Suppressor macrophage (primary cell): ENCODE data around the gene LDAH.
A peak's percentile ranks its signal among the peaks of the same experiment; 100 is the strongest.

ENCODE experiments used
- DNase-seq, 4 experiments: peaks; one replicate each; pipeline ENCODE4 v3.0.0-alpha.2; 2020 to 2022

The LDAH gene

DNA sequence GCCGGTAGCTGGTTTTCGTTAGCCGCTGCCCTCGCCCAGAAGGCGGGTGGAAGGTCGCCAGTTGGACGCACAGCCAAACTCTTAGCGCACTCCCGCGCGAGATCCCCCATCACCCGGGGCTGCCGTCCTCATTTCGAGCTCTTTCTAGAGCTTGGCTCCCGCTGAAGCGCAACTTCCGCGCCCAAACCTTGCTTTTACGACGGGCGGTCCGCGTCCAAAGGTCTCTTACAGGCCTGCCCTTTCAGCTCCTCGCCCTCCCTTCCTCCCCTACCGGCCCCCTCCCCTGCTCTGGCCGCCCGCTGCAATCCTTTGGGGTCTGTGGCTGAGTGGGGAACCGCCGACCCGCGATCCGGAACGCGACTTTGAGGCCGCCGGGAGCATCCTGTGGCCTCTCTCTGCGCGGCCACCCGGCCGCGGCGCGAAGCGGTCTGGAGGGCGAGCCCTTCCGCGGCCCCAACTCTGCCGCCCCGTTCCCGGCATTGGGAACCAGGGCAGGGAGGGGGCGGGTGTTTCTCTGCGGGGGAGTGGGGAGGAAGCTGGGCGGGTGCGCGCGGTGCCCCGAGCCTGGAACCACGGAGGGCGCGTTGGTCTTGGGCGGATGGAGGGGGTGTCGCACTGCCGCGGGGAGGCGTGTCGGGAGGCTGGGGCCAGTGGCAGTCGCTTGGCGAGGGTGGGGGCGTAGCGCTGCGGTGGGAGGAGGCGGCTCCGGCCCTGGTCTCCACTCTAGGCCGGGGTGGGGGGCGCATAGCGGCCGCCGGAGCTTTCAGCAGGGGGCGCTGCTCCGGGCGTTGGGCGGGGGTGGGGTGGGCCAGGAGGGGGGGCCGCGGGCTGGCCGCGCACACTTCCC lies 156.4 kb downstream of the LDAH start, which contains the start of gene GDF7:
Gene GDF7 (plus strand): TSS at position 841 of the 847 bp plus-strand sequence. CDS start 96 bp downstream, outside the sequence.
- DNase-seq: peak in 2 of 4 experiments; percentile 23 to 38

DNA sequence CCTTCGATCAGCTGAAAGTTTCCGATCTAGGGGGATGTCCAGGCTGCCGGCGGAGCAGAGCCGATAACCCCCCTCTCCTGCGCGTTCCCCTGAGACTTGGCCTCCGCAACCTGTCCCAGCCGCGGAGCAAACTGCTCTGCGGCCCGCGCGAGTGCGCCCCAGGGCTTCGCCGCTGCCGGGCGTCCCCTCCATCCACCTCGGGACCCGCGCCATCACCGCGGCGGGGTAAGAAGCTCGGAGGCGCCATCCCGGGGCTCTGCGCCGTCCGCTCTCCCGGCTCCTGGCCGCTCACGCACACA lies 156.9 kb downstream of the LDAH start:
- DNase-seq: no peak

DNA sequence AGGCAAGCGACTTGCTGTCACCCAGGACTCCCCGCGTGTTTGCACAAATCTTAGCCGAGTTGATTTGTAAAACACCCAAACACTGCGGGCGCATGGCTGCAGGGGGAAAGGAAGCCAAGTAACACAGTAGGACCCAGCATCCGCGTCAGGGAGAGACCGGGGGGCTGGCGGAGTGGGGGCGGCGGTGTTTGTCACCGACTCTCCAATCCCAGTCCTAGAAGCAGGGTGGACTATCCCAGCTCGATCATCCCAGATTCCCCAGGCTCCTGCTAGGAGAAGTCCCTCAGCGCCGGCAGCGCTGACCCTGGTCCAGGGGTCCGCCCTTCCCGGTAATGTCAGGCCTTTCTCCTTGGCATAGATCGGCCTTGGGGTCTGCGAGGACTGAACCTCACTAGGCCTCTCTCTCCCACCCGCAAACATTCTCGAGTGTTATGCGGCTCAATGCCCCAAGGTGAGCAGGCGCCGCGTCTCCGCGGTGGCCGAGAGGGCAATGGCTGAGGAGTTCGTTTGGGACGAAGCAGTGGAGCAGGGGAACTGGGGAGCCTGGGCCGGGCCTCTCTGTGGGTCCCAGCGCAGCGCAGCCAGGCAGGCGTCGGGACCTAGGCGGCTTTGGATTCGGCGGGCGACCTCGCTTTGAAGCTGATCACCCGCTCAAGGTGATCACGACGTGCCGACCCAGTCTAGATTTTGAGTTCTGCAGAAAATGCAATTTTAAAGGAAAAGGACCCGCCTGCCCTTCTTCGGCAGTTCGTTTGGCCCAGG lies 157.5 kb downstream of the LDAH start:
- DNase-seq: no peak

DNA sequence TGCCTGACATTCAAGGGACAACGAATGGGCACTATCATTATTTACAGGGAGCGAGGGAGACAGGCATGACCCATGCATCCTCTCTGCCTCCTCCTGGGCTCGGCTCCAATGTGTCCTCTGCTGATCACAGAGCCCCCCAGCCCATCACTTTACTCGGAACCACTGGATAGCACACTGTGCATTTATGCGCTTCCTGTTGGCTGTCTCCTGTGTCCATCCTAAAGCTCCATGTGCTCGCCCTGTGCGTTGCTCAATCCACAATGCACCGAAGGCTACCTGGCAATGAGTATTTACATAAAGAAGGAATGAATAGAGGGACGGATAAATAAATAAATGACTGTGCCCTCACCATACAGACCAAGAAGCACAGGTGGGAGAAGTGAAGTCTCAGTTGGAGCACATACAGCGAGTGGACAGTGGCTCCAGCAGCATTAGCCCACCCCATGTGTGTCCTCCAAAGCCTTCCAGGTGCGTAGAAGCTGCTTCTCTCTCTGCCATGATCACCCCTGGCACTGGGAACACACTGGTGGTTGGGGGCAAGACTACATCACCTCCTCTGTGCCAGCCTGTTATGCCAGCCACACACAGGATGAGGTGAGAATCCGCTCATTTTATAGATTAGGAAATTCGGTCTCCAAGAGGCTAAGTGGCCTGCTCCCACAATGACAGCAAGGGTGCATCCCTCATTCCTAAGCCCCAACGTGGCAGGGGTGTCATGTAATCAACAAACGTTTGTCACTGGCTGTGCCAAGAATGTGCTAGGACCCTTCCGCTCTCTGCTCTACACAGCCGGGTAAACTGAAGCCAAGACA lies 158.3 kb downstream of the LDAH start:
- DNase-seq: no peak

DNA sequence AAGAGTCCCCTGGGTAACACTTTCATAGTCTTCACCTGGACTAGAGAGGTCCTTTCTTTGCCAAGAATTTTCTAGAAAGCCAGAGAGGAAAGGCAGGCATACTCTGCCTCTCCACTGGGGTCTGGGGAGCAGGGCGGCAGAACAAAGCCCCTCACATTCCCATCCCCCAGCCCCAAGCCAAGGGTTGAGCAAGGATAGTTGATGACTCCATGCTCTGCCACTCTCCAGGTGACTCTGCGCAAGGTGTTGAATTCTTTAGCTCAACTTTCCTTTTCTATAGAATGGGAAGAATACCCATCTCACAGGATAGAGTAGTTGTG lies 158.9 kb downstream of the LDAH start:
- no peak for DNase-seq

DNA sequence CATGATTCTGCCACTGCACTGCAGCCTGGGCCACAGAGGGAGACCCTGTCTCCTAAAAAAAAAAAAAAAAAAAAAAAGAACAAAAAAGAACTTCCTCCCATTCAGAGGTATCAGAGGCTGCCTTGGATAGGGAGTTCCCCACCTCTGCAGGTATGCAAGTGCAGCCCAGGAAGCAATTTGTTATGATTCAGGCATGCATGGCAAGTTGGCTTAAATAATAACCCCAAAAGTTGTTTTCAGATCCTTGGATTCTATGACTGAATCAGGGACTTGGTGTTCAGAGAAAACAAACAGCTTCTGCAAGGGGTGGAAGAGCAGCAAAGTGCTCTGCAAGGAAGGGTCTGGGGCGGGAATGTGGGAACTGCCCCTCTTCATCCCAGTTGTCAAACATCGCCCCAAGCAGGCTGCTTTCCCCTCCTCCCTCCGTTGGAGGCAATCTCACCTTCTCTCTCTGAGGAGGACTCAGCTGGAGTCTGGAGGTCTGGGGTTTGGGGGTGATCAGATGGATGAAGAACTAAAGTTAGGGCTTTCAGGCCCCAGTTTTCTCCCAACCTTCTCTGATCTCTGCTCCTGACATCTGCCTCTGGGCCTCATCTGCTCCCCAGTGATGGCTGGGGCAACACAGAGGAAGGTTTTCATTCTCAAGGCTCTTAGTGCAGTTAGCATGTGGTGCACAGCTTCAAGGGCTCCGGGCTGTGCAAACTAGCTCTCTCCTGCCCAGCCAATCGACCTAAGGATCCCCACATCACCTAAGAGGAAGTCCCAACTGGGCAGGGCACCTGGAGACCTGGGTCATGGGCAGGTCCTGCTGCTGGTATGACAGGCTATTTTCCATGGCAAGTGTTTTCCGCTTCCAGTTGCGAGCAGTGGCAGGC lies 159.5 kb downstream of the LDAH start:
- DNase-seq: no peak

DNA sequence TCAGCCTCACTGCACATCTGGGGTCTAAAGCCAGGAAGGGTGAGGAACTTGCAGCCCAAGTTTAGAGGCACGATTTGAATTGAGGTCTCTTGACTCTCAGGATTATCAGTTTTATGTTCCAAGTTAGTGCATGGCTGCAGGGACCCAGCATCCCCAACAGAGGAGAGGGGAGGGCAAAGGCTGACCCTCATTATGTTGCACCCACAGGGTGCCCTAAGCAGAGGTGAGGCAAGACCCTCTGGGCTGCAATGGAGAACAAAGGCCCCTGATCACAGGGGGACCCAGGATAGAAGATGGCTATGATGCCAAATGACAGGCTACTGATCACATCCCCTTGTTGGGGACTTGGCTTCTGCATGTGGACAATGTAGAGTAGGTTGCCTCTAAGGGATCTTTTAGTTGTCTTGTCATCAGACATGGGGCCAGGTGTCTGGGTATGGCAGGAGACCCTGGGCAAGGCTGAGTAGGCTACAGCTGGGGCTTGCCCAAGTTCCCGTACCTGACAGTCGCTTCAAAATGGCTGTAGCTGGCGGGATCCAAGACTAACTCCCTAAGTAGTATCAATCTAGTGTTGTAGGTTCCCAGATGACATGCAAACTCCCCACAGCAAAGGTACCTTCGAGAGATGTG lies 160.5 kb downstream of the LDAH start:
- no peak for DNase-seq

DNA sequence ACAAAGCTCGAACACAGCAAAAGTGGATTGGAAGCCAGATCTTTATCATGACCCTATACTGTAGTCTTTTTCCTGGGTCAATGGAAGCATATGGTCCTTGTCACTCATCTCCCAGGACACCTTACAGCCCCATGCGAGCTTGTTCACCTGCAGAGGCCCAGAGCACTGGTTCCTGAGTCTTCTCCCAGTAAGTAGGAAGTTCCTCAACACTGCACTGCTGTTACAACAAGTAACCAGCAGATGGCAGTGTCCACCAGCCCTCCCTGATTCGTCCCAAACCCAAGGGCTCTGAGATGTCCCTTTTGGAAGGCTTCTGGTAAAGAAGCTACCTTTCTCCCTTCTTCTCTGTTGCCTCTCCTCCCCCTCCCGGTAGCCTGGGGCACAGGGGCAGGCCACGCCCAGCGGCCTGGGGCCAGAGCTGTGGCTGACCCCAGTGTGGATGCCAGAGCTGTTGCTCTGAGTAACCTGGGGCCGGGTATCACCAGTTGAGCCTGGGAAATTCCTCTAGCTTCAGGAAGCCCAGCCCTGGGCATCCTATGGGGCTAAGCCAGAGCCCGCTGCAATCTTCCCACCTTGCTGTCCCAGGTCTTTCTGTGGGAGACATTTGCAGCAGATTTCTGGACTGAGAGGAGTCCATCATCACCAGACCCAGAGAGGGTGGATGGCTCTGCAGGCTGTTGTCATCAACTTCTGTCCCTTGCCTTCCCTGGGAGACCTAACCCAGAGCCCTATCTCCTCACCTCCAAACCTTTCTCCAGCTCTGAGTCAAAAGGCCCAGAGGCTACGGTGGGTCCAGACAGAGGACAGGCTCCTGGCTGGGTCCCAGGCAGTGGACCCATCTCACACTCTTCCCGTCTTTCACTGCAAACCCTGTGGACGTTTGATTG lies 161.2 kb downstream of the LDAH start:
- DNase-seq: peak; percentile 79 to 82 (median 82)

DNA sequence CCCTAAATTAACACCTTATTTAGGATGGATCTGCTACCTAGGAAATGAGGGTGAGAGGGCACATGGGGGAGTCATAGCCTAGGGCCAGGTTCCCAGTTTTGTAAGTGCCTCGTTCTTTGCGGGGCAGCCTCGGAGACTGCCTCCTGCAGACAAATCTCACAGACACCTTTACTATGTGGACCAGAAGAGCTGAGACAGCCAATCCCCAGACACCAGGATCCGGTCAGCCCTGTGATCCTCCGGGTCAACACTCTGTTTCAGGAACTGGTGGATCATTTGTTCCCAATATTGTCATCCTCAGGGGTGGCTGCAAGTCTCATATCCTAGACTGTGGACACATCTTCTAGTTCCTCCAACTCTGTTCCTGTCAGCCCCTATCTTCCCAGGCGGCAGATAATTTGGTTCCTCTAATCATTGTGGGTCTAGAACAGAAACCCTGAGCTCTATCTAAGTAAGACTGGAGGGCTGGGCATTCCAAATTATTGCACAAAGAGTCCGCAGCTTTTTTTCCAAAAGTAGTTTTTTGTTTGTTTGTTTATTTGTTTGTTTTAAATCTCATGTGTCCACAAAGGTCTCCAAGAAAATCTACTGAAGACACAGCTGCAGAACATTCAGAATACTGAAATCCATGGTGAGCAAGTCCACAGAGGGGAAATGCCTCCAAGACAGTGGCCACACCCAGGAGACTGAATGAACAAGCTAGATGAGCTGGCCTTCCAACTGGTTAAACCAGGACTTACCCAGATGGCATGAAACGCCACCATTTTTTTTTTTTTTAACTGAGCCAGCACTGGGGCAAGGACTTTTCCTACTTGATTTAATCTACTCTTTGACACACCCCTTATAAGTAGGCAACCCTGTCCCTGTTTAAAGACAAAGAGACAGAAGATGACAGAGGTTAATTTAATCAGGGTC lies 162.1 kb downstream of the LDAH start:
- DNase-seq: peak; percentile 38 to 51 (median 46)

DNA sequence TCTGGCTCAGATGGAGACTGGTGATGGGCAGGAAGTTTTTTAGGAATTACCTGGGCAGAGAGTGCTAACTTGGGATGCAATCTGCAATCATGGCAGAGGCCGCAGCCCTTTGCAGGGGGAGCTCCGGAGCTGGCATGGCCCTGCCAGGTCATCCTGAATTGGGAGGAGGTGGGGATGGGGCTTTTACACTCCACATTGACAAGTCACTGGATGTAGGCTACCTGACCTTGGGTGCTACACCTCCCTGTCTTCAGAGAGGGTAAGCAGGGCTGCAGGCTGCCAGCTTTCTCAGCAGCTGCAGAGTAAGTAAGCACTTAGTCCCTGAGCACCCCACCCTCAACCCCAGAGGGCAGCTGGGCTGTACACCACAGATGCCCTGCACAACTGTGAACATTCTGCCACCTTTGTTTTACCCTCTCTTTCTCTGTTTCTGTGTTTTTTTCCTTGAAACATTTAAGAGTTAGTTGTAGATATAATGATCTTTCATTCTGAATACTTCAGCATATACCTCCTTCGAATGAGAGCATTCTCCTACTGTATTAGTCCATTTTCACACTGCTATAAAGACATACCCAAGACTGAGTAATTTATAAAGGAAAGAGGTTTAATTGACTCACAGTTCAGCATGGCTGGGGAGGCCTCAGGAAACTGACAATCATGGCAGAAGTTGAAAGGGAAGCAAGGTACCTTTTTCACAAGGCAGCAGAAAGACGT lies 165.2 kb downstream of the LDAH start:
- DNase-seq: no peak

DNA sequence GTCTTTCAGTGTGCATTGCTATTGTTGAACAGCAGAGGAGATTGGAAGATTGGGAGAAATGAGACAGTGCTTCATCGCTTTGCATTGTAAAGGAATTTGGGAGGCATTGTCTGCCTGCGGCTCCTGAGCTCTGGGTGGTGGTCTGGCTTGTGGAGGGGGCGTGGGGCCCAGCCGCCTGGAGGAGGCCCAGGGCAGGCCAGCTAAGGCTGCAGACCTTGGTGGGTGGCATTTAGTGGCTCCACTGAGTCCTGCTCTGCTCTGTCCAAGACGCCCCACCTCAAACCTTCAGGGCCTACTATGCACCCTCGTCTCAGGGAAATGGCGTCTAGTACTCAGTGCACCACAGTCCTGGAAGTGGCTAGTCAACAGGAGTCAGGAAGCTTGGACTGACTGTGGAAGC lies 166.3 kb downstream of the LDAH start:
- DNase-seq: no peak

DNA sequence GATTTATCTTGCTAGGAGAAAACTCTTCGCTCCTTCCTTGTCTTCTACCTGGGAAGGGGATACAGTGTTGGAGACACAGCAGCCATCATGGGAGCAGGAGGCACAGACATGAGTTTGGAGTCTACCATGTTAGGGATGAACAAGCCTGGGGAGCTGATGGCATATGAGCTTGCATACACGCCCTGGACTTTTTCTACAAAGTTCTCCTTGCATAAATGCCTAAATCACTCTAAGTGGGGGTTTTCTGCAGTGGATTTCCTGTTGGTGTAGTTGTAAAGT lies 168.4 kb downstream of the LDAH start:
- no peak for DNase-seq

DNA sequence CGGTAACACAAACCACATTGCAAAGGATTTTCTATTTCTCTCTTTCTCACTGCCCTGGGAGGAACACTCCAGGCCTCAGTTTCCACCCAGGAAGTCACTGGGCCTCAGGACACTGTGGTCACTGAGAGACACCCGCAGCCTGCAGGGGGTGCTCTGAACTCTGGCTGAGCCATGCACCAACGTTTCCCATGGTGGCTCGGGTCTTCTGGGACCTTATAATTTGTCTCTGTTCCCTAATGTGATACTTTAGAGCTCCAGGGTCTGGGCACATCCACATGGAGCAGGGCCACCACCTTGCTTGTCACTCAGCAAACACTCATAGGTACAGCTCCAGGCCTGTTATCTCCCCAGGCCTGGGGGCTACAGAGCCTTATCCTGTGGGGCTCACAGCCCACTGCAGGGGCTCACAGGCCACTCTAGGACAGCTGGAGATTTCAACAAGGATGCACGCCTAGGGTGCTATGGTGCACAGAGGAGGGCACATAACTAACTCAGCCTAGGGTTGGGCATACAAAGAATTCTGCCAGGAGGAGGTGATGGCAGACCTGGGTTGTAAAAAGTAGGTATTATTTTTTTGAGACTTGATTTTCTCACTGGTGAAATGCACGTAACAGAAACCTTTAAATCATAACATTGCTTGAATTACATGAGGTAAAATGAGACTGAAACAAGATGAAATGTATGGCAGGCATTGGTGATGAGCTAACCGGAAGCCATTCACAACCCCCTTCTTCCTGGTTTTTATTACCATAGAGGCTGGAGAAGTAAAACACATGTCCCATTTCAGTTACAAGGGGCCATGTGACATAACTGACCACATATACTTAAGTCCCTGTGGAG lies 169.0 kb downstream of the LDAH start:
- peak; percentile 33 to 64 (median 48) for DNase-seq

DNA sequence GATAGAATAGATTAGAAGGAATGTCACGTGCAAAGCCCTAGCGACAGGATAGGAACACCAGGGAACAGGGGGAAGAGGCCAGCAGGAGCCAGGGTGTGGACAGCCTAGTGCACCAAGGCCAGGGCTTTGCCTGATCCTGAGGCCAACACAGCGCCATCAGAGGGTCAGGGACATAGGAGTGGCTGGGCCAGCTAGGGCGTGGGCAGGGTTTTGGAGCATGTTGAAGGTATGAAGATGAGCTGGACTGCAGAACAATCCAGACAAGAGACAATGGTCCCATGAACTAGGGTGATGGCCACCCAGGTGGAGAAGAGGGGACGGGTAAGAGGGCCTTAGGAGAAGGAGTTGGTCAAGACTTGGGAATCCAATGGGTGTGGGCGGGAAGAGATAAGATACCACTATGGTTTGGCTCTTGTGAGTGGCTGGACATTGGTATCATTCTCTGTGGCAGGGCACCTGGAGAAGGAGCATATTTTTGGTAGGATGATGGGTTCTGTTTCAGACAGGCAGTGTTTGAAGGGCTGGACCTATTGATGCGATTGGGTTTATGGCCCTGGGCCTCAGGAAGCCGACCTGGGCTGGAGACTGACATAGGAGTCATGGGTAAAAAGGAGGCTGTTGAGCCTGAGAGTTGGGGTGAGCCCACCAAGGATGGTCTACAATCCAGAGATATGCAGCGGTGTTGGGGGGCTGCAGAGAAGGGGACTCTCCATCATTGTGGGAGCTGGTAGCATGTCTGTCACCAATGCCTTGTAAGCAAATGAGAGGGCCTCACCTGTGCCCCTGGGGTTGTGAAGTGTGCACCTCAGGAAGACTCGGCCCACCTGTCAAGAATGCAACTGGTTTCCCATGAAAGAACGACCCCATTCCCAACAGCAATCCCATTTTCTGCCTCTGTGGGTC lies 170.0 kb downstream of the LDAH start:
- no peak for DNase-seq

DNA sequence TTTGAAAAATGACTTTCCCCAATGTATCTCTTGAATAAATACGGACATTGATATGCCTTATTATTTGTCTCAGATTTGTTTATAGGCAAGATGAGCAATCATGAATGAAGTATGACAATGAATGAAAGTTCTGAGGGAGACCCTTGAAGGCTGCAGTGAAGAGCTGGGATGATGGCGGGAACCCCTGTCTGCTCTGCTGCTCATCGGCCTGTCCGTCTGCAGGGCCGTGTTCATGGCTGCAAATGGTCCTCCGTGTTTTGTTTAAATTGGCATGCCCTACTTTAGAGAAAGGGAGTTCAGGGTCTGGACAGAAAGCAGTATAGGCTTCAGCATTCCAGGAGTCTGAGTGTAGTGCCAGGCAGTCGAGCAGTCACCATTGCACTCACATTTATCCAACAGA lies 170.8 kb downstream of the LDAH start:
- DNase-seq: no peak

DNA sequence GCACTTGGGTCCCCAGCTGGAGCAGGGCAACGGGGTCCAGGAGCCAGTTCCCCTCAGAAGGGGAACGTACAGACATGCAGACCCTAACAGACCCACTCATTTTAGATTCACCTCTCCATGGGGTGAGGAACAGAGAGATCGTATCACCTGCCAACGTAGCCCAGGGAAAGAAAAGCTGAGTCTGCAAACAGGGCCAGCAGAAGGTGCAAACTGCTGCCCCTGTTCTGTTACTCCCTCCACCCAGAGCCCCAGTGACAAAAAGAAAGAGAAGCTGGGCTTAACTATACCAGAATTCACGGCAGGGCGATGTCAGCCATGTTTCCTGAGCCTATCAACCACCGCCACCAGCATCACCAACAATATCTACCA lies 171.2 kb downstream of the LDAH start:
- no peak for DNase-seq
